H9 (cell line): ENCODE results near the gene ALDH1B1. TPM values are rescaled to one million over a fixed set of nuclear protein-coding genes. Genes with fewer than 3 reads are reported as not detected.

Experiments used
- DNase-seq: peaks from one replicate; pipeline ENCODE4 v3.0.0-alpha.2; 2017
- H2AFZ ChIP-seq: one replicate; pipeline ENCODE4 v1.6.1; 2013; ENCODE audit warnings: mild to moderate bottlenecking, low read length, control low read depth, moderate library complexity
- H2AK5ac ChIP-seq: 2 replicates; pipeline ENCODE4 v1.6.1; 2013; ENCODE audit warnings: low read length, control low read depth, mixed read lengths; ENCODE audit not compliant: insufficient read length
- H2BK120ac ChIP-seq: one replicate; pipeline ENCODE4 v1.6.1; 2013; ENCODE audit warnings: low read depth, mild to moderate bottlenecking, low read length, control low read depth, inconsistent platforms; ENCODE audit not compliant: poor library complexity, severe bottlenecking
- H2BK12ac ChIP-seq: 2 replicates; pipeline ENCODE4 v1.6.1; 2013; ENCODE audit warnings: low read length, control low read depth, mixed read lengths, low read depth; ENCODE audit not compliant: insufficient read length
- H2BK15ac ChIP-seq: 2 replicates; pipeline ENCODE4 v1.6.1; 2013; ENCODE audit warnings: low read depth, low read length, control low read depth
- H2BK20ac ChIP-seq: one replicate; pipeline ENCODE4 v1.6.1; 2013; ENCODE audit warnings: low read depth, mild to moderate bottlenecking, low read length, control low read depth, inconsistent platforms; ENCODE audit not compliant: poor library complexity, severe bottlenecking
- H2BK5ac ChIP-seq: 2 replicates; pipeline ENCODE4 v1.6.1; 2013; ENCODE audit warnings: low read length, control low read depth, mixed read lengths; ENCODE audit not compliant: insufficient read length
- H3K14ac ChIP-seq: 2 replicates; pipeline ENCODE4 v1.6.1; 2013; ENCODE audit warnings: low read length, control low read depth; ENCODE audit not compliant: insufficient read depth
- H3K18ac ChIP-seq: 2 replicates; pipeline ENCODE4 v1.6.1; 2013; ENCODE audit warnings: low read depth, mild to moderate bottlenecking, mixed read lengths, low read length, control low read depth; ENCODE audit not compliant: insufficient read length
- H3K23ac ChIP-seq: 2 replicates; pipeline ENCODE4 v1.6.1; 2013; ENCODE audit warnings: low read length, control low read depth, mixed read lengths, low read depth; ENCODE audit not compliant: insufficient read length
- H3K23me2 ChIP-seq: 2 replicates; pipeline ENCODE4 v1.6.1; 2013; ENCODE audit warnings: low read depth, mild to moderate bottlenecking, mixed read lengths, low read length, control low read depth; ENCODE audit not compliant: insufficient read length, poor library complexity, severe bottlenecking
- H3K27ac ChIP-seq: 2 replicates; pipeline ENCODE4 v1.5.1; 2013; ENCODE audit warnings: low read length, control low read depth, mixed read lengths, low read depth; ENCODE audit not compliant: insufficient read length
- H3K27me3 ChIP-seq: 2 replicates; pipeline ENCODE4 v1.6.1; 2013; ENCODE audit warnings: low read length, control low read depth, inconsistent platforms; ENCODE audit not compliant: insufficient read depth
- H3K4ac ChIP-seq: 2 replicates; pipeline ENCODE4 v1.6.1; 2013; ENCODE audit warnings: low read depth, mild to moderate bottlenecking, control low read depth, inconsistent platforms, low read length, moderate library complexity
- H3K4me1 ChIP-seq: 2 replicates; pipeline ENCODE4 v1.6.1; 2013; ENCODE audit warnings: low read length, control low read depth, inconsistent platforms; ENCODE audit not compliant: insufficient read depth
- H3K4me2 ChIP-seq: 2 replicates; pipeline ENCODE4 v1.6.1; 2013; ENCODE audit warnings: low read length, control low read depth, mixed read lengths; ENCODE audit not compliant: insufficient read length, insufficient read depth
- H3K56ac ChIP-seq: 2 replicates; pipeline ENCODE4 v1.6.1; 2013; ENCODE audit warnings: low read depth, mild to moderate bottlenecking, mixed read lengths, low read length, control low read depth; ENCODE audit not compliant: insufficient read length
- H3K79me1 ChIP-seq: 2 replicates; pipeline ENCODE4 v1.6.1; 2013; ENCODE audit warnings: low read depth, mild to moderate bottlenecking, moderate library complexity, low read length, control low read depth, inconsistent platforms; ENCODE audit not compliant: insufficient read depth, poor library complexity, severe bottlenecking
- H3K79me2 ChIP-seq: 2 replicates; pipeline ENCODE4 v1.6.1; 2013; ENCODE audit warnings: low read length, control low read depth, inconsistent platforms; ENCODE audit not compliant: insufficient read depth
- H3K9ac ChIP-seq: 2 replicates; pipeline ENCODE4 v1.6.1; 2013; ENCODE audit warnings: low read length, control low read depth, mixed read lengths; ENCODE audit not compliant: insufficient read length; ENCODE audit errors: extremely low read depth
- H3K9me3 ChIP-seq: one replicate; pipeline ENCODE4 v1.6.1; 2013; ENCODE audit warnings: low read depth, low read length, inconsistent platforms; ENCODE audit not compliant: control insufficient read depth
- H3T11ph ChIP-seq: one replicate; pipeline ENCODE4 v1.6.1; 2013; ENCODE audit warnings: mild to moderate bottlenecking, low read length, control low read depth, inconsistent platforms
- H4K20me1 ChIP-seq: one replicate; pipeline ENCODE4 v1.6.1; 2013; ENCODE audit not compliant: control insufficient read depth, insufficient read length, insufficient read depth
- H4K5ac ChIP-seq: 2 replicates; pipeline ENCODE4 v1.6.1; 2013; ENCODE audit warnings: low read depth, mild to moderate bottlenecking, mixed read lengths, low read length, control low read depth; ENCODE audit not compliant: insufficient read length
- H4K8ac ChIP-seq: replicated peaks from 2 replicates; pipeline ENCODE4 v1.6.1; 2013; ENCODE audit warnings: low read length, control low read depth, mixed read lengths, low read depth; ENCODE audit not compliant: insufficient read length
- H4K91ac ChIP-seq: 2 replicates; pipeline ENCODE4 v1.6.1; 2013; ENCODE audit warnings: low read depth, mild to moderate bottlenecking, moderate library complexity, mixed read lengths, low read length, control low read depth; ENCODE audit not compliant: insufficient read length
- H3K27ac Mint-ChIP-seq, 3 experiments: 2 replicates in 2 of 3; 3 replicates in 1 of 3; pipeline ENCODE4 v1.8.0; 2020 to 2021; ENCODE audit warnings: mixed read lengths in 3 of 3, mild to moderate bottlenecking in 1 of 3, moderate library complexity in 1 of 3
- H3K27me3 Mint-ChIP-seq: 2 replicates; pipeline ENCODE4 v1.8.0; 2021; ENCODE audit warnings: low read depth, mild to moderate bottlenecking, moderate library complexity, mixed read lengths
- H3K36me3 Mint-ChIP-seq, 3 experiments: 2 replicates in 2 of 3; 3 replicates in 1 of 3; pipeline ENCODE4 v1.8.0; 2020 to 2021; ENCODE audit warnings: low read depth in 3 of 3, mixed read lengths in 3 of 3; ENCODE audit not compliant: insufficient read depth in 1 of 3
- H3K4me1 Mint-ChIP-seq, 2 experiments: 2 replicates each; pipeline ENCODE4 v1.8.0; 2020; ENCODE audit warnings: mixed read lengths in 2 of 2
- H3K4me3 Mint-ChIP-seq, 2 experiments: 2 replicates in 1 of 2; 3 replicates in 1 of 2; pipeline ENCODE4 v1.8.0; 2020 to 2021; ENCODE audit warnings: mild to moderate bottlenecking in 2 of 2, mixed read lengths in 2 of 2, moderate library complexity in 1 of 2
- H3K9me3 Mint-ChIP-seq, 2 experiments: 2 replicates in 1 of 2; 3 replicates in 1 of 2; pipeline ENCODE4 v1.8.0; 2020; ENCODE audit warnings: mild to moderate bottlenecking in 2 of 2, mixed read lengths in 2 of 2, moderate library complexity in 1 of 2
- WGBS: extraction: QIAGEN DNeasy Blood & Tissue Kit; methylation state at CpG from one replicate; pipeline ENCODE4 v1.1.7; 2013; ENCODE audit warnings: missing lambda C conversion rate, low lambda C conversion rate, mixed read lengths; ENCODE audit not compliant: insufficient read length; ENCODE audit errors: extremely low coverage; 5-methylcytosine and 5-hydroxymethylcytosine counted together
- total RNA-seq: library from RNA; stranded (reverse); gene quantifications from 2 replicates; pipeline ENCODE4 v1.2.1, GENCODE V29; 2021
- TF ChIP-seq, protein P1 (sequence below): fragments of 200-600 bp; sonication (generic); conservative IDR thresholded peaks from 3 replicates; pipeline ENCODE4 v1.8.0; 2021; ENCODE audit warnings: antibody characterized with exemption, mild to moderate bottlenecking

The ALDH1B1 gene
- total RNA-seq, 1 experiment from 2014 or later: 49.6 TPM

DNA sequence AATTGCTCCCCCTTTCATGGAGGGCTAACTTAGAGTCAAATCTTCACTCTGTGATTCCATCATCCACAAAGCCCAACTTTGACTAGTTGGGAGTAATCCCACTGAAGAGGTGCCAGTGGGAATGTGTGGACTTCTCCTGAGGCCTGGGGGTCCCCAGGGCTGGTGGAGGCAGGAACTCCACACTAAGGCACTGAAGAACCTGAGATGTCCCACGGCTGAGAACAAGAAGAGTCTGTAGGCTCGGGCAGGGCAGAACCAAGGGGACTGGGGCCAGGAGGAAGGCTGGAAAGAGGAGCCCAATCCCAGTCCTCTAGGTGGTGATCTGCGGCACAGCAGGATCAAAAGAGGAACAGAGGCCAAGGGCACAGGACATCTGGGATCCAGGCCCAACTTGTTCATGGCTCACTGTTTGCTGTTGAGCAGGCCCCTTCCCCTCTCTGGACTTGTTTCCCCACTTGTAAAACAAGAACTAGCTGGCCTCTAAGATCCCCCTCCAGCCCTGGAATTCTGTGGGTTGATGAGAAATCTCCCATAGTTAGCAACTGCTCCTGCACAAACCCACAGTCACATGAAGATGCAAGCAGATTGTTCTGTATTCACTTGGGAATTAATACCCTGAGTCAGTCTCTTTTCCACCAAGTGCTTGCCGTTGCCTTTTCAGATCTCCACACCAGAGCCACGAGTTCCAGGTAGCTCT lies 32.7 kb upstream of the ALDH1B1 start:
- H3K4me1 ChIP-seq: no peaks in the 10 kb centered on the region
- no peak overlapping the region for H4K8ac ChIP-seq
- Mint-ChIP-seq H3K27ac (no peak overlapping the region; a peak in 1 of 7 replicates), H3K27me3 (peaks cover 62% of the 10 kb centered on the region), H3K36me3 (no peaks in the 10 kb centered on the region), H3K9me3 (peaks cover 0 to 3% of the 10 kb centered on the region in 2 experiments; a peak in 2 of 5 replicates), H3K4me1 (peaks cover 15 to 21% of the 10 kb centered on the region in 2 experiments), H3K4me3 (no peak overlapping the region)
- H2BK12ac ChIP-seq: no peak overlapping the region
- TF ChIP-seq, protein P1, sequence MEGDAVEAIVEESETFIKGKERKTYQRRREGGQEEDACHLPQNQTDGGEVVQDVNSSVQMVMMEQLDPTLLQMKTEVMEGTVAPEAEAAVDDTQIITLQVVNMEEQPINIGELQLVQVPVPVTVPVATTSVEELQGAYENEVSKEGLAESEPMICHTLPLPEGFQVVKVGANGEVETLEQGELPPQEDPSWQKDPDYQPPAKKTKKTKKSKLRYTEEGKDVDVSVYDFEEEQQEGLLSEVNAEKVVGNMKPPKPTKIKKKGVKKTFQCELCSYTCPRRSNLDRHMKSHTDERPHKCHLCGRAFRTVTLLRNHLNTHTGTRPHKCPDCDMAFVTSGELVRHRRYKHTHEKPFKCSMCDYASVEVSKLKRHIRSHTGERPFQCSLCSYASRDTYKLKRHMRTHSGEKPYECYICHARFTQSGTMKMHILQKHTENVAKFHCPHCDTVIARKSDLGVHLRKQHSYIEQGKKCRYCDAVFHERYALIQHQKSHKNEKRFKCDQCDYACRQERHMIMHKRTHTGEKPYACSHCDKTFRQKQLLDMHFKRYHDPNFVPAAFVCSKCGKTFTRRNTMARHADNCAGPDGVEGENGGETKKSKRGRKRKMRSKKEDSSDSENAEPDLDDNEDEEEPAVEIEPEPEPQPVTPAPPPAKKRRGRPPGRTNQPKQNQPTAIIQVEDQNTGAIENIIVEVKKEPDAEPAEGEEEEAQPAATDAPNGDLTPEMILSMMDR: no peak
- no peak overlapping the region for H3K9ac ChIP-seq
- no peak overlapping the region for H3K56ac ChIP-seq
- no peak overlapping the region; the same call in 1 of the 2 replicates for H3K14ac ChIP-seq
- no peak overlapping the region for H3K18ac ChIP-seq
- no peak overlapping the region for H3K27ac ChIP-seq
- no peak overlapping the region for H3K23ac ChIP-seq
- H3K79me1 ChIP-seq: no peaks in the 10 kb centered on the region
- H2BK120ac ChIP-seq: no peak overlapping the region
- H3K27me3 ChIP-seq: no peaks in the 10 kb centered on the region
- no peak overlapping the region for H3K4ac ChIP-seq
- no peak overlapping the region for H3K4me2 ChIP-seq
- no peaks in the 10 kb centered on the region for H3K23me2 ChIP-seq
- no peak overlapping the region for H4K91ac ChIP-seq
- H2AK5ac ChIP-seq: no peak overlapping the region
- no peak overlapping the region for H2AFZ ChIP-seq
- no peaks in the 10 kb centered on the region for H4K20me1 ChIP-seq
- no peak overlapping the region for H2BK20ac ChIP-seq
- H2BK5ac ChIP-seq: no peak overlapping the region
- no peaks in the 10 kb centered on the region for H3K9me3 ChIP-seq
- no peak overlapping the region for H3T11ph ChIP-seq
- no peak overlapping the region for H2BK15ac ChIP-seq
- H4K5ac ChIP-seq: no peak overlapping the region
- DNase-seq: no peak
- no peaks in the 10 kb centered on the region for H3K79me2 ChIP-seq
- WGBS: no CpG with 5 or more reads among the region's 5 CpGs
